GM12892 (cell line): ENCODE results near the gene CRYBG1.

Experiments used
- POLR2A ChIP-seq: IDR thresholded peaks from 2 replicates; pipeline ENCODE4 v1.6.1; 2011; ENCODE audit warnings: low read depth, low read length, control low read depth
- POLR2AphosphoS5 ChIP-seq: IDR thresholded peaks from 2 replicates; pipeline ENCODE4 v1.6.1; 2011; ENCODE audit warnings: low read depth, low read length, control low read depth
- TAF1 ChIP-seq: IDR thresholded peaks from 2 replicates; pipeline ENCODE4 v1.6.1; 2011; ENCODE audit warnings: low read depth, mild to moderate bottlenecking, control low read depth, low read length, borderline replicate concordance

GRCh38 chr6:106379951-106380350 is 19.4 kb downstream of the CRYBG1 start:
- TF ChIP-seq POLR2A: no peak
- no peak for TF ChIP-seq POLR2AphosphoS5
- no peak for TF ChIP-seq TAF1
